ENCODE data around the gene ZNF524.
"Not testable (repeated sequence)": the region's sequence is repeated elsewhere in the genome, so short reads cannot be mapped to it uniquely, and the experiment has no call there.

The ZNF524 gene

GRCh38 chr19:55581823-55582223, 18.3 kb upstream of the ZNF524 start:
- no peak for DNase-seq

- not testable (repeated sequence) for DNase-seq
Observed at GRCh38 chr19:55582284-55582683, 17.8 kb upstream of the ZNF524 start.

GRCh38 chr19:55583897-55584296, 16.2 kb upstream of the ZNF524 start:
- not testable (repeated sequence) for DNase-seq

- no peak for DNase-seq
Observed at GRCh38 chr19:55584871-55585270, 15.2 kb upstream of the ZNF524 start.

GRCh38 chr19:55585658-55586339, 14.3 kb upstream of the ZNF524 start:
- DNase-seq, result peak; percentile 85

GRCh38 chr19:55586976-55587668, 13.0 kb upstream of the ZNF524 start:
- peak; percentile 89 for DNase-seq

- DNase-seq, result no peak
Observed at GRCh38 chr19:55588738-55589137, 11.3 kb upstream of the ZNF524 start.

GRCh38 chr19:55590109-55590508, 10.0 kb upstream of the ZNF524 start:
- no peak for DNase-seq

GRCh38 chr19:55590617-55591016, 9.5 kb upstream of the ZNF524 start:
- no peak for DNase-seq

GRCh38 chr19:55591555-55591954, 8.5 kb upstream of the ZNF524 start:
- no peak for DNase-seq

GRCh38 chr19:55592391-55593090, 7.5 kb upstream of the ZNF524 start:
- DNase-seq, result no peak

GRCh38 chr19:55593096-55593772, 6.9 kb upstream of the ZNF524 start:
- no peak for DNase-seq

GRCh38 chr19:55594996-55595545, 5.0 kb upstream of the ZNF524 start:
- DNase-seq, result no peak

- no peak for DNase-seq
Observed at GRCh38 chr19:55596304-55596703, 3.8 kb upstream of the ZNF524 start.

- DNase-seq, result no peak
Observed at GRCh38 chr19:55597501-55597921, 2.6 kb upstream of the ZNF524 start.

GRCh38 chr19:55598034-55598433, 2.1 kb upstream of the ZNF524 start:
- DNase-seq, result no peak

GRCh38 chr19:55598719-55599467, 1.2 kb upstream of the ZNF524 start:
- peak; percentile 96 for DNase-seq

- peak; percentile 99 for DNase-seq
Observed at GRCh38 chr19:55599468-55599841, 633 bp upstream of the ZNF524 start, which contains the start of gene FIZ1. Gene FIZ1, minus strand, starts transcription at chr19:55599517. Its CDS starts 1,652 bp downstream, at chr19:55597865.

- no peak for DNase-seq
Observed at GRCh38 chr19:55600662-55601028, 557 bp downstream of the ZNF524 start.

GRCh38 chr19:55601084-55601483, 996 bp downstream of the ZNF524 start:
- DNase-seq, result no peak

GRCh38 chr19:55602104-55603001, 2.3 kb downstream of the ZNF524 start:
- DNase-seq, result no peak

Measured in fibroblast of skin of right quadriceps (primary cell).